Urothelium cell line (cell line): ENCODE measurements around the gene CPLANE1.

ENCODE experiments used
- DNase-seq: peaks from one replicate; pipeline ENCODE4 v3.0.0; 2011; ENCODE audit warnings: low spot score, mixed read lengths
- FAIRE-seq: peaks from 2 replicates; lab custom pipeline; 2011; peaks lifted over from hg19 to GRCh38; lab: Jason Lieb, UNC

Gene CPLANE1

GRCh38 chr5:37071901-37072581 is 177.1 kb downstream of the CPLANE1 start:
- FAIRE-seq, result peak; percentile 81
- peak; percentile 58 for DNase-seq

DNA sequence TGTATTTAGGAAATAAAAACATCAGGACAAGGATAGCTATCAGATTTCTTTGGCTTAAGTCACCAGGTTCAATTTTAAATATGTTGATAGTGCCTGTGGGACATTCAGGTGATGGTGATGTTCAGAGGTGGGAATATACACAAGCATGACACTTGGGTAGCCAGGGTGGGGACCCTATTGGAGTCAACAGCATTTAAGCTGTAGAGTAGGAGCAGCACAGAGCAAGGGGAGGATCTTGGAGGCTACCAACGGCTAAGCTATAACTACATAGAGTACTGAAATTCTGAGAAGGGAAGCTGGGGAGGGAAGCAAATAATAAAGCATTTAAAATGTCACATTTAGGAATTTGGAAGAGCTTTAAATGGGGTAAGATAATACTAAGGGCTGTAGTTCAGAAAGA is 177.7 kb downstream of the CPLANE1 start:
- FAIRE-seq (no peak), DNase-seq (peak; percentile 11)

GRCh38 chr5:37064442-37064841 is 184.7 kb downstream of the CPLANE1 start:
- FAIRE-seq (no peak), DNase-seq (no peak)

DNA sequence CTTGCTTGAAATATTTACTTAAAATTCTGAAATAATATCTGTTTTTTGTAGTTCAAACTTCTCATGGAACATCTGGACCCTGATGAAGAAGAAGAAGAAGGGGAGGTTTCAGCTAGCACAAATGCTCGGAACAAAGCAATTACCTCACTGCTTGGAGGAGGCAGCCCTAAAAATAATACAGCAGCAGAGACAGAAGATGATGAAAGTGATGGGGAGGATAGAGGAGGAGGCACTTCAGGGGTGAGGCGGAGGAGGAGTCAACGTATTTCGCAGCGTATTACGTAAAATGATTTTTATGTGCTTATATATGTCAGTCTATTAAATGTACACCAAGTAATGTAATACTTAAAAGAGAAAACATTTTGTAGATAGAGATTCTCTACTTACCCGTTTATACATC is 185.4 kb downstream of the CPLANE1 start:
- DNase-seq, result no peak

DNA sequence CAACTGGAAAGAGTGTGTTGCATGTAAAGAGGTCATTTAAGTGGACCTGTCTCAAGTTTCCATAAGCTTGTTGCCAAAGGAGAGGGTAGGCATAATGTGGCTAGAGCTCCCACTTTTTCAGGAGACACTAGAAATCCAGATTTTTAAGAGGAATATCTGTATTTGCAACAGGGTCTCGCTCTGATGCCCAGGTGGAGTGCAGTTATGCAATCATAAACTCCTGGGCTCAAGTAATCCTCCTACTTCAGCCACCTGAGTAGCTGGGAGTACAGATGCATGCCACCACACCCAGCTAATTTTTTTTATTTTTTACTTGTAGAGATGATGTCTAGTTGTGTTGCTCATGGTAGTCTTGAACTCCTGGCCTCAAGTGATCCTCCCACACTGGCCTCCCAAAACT is 189.1 kb downstream of the CPLANE1 start:
- no peak for DNase-seq
- FAIRE-seq, result no peak

More for the DNA sequence above, 185.4 kb downstream of the CPLANE1 start:
- no peak for FAIRE-seq

DNA sequence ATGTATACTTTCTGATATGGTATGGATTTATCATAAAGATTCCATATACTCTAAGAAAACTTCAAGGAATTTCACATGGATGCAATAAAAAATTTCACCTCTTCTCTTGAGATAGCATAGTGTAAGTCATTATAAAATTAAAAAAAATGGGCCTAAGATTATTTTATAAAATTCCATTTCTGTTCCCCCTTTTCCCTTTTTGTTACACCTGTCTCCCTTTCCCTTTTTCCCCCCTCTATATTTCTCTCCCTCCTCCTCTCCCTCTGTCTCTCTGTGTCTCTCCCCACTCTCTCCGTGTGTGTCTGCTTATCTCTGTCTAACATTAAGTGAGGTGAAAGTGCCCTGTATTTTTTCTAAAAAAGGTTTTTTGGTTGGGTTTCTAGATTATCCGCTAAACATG is 192.4 kb downstream of the CPLANE1 start:
- no peak for DNase-seq
- no peak for FAIRE-seq
